D341Med (cell line): Measurements from ENCODE around the gene TMEM234.

Experiments
- DNase-seq: peaks from one replicate; pipeline ENCODE4 v3.0.0; 2012; ENCODE audit warnings: low spot score

The TMEM234 gene

DNA sequence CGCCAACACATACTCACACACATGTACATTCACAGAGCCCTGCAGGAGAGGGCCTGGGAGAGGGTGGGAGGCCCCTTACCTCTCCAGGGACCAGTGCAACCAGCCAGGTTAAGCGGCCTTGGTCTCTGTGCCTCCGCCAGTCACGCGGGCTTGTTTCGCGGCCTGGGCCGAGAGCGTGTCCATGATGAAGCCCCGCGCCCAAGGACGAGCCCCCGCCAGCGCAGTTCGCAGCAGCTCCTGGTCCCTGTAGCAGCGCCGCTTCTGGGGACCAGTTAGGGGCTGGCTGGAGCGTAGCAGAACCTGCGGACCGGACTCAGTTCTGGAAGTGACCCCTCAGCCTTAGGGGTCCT is 17.6 kb upstream of the TMEM234 start:
- no peak for DNase-seq

DNA sequence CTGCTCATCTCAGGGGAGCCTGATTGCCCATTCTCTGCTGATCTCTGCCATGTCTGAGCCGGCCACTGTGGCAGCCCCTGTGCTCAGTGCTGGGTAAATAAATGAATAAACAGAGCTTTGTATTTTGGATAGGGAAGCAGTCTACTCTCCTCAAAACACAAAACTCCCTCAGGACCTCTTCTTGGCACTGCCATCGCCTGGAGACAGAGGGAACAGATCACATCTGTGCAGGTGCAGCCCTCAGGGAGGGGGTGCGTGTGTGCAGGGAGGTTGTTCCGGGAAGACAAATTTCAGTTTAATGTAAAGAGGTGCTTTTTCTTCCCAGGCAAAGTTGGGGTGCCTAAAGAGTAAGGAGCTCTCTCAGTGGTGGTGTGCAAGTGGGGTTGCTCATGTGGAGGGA is 17.2 kb upstream of the TMEM234 start:
- DNase-seq, result no peak

DNA sequence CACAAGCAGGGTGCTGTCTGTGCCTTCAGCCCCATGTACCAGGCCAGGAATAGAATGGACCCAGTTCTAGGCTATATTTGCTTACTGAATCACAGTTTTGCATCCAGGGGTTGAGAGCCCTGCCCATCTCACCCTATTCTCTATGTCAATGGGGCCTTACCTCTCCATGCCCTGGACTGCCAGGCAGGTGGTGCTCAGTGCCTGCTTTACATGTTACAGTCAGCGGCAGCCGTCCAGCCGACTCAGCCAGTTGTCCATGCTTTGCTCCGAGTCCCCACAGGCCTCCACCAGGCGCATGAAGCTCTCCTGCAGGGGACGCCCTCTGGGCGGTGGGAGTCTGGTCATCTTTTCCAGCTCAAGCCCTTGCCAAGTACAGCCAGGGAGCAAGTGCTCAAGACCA is 12.6 kb upstream of the TMEM234 start:
- DNase-seq, result no peak

DNA sequence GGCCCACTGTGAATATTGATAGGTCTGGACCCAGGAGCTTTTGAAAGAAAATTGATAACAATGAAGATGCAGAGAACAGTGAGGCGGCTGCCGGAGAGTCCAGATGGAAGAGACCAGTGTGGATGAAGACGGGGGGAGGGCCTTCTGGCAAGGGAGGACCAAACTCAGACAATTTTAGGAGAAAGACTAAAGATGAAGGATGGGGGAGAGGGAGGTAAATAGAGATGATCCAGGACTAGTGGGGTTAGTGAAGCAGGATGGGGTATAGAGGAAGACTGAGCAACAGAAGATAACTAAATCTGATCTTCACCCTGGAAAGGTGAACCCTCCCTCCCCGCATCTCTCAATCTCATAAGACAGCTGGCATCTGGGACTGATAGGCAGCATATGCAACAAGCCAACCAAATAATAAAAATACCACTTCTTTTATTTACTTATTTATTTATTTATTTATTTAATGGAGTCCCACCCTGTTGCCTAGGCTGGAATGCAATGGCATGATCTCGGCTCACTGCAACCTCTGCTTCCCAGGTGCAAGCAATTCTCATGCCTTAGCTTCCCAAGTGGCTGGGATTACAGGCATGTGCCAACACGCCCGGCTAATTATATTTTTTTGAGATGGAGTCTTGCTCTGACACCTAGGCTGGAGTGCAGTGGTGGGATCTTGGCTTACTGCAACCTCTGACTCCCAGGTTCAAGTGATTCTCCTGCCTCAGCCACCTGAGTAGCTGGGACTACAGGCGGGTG is 10.6 kb upstream of the TMEM234 start:
- no peak for DNase-seq

DNA sequence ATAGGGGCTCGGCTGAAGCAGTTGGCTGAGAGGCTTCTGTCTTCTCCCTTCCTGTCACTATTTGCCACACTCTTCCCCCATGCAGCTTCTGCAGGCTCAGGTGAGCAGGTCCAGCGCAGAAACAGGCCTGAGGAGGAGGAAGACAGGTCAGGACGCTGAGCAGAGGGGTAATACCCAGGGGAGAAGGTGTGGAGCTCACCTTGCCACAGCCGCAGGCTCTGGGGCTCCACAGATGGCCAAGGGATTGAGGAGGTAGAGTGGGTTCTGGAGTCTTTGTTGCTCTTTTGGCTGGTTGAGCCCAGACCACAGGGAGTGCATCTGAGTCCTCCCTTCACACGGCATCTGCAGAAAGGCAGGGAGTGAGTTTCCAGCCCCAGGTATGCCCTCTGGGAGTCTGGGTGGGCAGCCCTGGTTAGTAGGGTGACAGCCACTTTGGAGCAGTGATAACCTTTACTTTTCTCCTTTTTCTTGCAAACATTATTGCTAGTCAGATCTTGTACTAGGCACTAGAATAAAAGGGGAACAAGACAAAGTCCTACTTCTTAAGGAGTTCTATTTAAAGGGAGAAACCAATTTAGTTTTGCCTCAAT is 9.8 kb upstream of the TMEM234 start:
- DNase-seq, result no peak

DNA sequence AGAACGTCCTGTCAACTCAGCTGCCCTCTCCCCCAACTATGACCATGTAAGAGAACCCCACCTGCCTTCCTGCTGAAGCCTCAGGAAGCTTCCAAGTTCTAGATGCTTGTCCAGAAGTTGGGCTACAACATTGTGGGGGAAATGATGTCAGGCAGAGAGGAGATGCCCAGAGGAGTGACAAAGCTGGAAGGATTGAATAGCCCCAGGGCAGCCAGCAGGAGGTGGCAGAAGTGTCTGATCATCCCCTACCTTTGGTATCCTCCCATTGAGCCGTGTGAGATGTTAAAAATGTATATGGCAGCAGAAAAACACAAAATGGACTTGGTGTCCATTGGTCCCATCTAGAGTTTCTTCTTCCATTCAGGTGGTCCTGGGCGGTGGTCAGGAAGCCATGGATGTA is 6.6 kb upstream of the TMEM234 start:
- no peak for DNase-seq

DNA sequence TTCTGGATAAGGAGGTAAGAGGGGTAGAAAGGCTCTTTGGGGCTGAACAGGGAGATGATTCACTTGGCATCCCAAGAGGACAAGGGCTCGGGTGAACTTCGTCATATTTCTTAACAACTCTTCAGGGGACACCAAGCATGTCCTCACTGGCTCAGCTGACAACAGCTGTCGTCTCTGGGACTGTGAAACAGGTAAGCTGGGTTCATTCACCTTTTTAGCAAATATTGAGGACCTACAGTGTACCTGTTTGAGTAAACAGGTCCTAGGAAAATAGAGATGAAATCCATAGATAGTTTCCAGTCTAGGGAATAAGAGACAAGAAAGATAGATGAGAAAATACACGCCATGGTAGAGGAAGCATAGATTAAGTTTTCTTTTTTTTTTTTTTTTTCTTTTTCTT is 2.1 kb upstream of the TMEM234 start:
- DNase-seq, result no peak

DNA sequence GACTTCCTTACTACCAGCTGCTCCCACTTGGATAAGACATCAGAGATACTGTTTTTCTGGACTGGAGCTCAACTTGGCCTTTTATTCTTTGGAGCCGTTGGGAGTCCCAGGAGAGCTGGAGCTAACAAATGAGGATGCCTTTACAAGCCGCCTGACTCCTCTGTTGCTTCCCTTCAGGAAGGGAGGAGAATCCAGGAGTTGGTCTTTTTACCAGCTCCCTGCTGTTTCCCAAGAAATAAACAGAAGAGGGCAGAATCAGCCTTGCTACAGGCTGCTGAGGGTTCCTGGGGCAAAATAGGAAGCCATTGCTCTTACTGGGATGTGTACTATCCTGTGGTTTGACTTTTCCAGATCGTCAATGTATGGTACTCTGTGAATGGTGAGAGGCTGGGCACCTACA is 1.5 kb upstream of the TMEM234 start:
- DNase-seq, result no peak

DNA sequence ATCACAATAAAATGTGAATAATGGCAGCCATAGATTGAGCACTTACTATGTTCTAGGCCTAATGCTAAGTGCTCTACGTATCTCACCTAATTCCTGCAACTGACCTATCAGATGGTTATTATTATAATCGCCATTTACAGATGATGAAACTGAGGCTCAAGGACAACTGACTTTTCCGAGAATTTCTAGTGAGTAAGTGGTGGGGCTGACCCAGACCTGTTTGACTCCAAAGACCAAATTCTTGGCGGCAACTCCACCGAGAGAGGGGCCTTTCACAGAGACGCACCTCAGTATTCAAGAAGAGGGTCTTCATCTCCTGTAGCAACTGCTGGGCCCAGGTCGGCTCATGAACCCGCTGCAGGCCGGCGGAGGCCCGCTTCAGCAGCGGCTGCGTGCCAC is 573 bp downstream of the TMEM234 start:
- DNase-seq, result no peak

DNA sequence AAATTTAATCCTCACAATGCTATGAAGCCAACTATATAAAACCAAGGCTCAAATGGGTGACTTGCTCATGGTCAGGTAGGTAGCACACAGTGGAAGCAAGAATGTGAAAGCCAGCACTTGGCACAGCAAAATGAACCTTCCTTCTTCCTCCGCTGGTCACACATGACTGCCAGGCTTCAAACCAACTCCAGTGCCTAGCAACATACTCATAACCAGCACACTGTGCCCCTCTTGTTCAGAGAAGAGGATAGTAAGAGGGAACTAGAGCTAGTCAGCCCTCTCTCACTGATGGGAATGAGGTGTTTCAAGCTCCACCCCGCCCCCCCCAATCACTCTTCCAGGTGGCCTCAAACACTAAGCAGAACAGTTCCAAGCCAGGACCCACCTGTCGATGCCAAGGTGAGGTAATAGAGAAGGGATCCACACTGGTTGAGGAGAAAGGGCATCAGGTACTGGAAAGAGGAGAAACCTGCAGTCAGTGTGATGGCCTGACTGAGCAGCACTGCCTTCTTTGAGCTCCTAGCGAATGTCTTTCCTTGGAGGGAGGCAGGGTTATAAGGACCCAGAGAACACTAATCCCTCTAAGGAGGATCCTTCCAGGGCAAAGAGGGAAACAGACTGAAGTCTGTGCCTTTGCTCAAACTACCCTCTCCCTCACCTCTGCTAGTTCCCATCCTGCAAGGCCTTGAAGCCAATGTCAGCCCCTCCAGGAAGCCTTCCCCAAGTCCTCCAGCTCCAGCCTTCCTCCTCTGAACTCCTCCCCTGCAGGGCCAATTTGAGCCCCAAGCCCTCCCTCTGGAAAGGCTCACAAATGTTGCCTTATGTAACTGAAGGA is 1.2 kb downstream of the TMEM234 start:
- DNase-seq, result no peak

DNA sequence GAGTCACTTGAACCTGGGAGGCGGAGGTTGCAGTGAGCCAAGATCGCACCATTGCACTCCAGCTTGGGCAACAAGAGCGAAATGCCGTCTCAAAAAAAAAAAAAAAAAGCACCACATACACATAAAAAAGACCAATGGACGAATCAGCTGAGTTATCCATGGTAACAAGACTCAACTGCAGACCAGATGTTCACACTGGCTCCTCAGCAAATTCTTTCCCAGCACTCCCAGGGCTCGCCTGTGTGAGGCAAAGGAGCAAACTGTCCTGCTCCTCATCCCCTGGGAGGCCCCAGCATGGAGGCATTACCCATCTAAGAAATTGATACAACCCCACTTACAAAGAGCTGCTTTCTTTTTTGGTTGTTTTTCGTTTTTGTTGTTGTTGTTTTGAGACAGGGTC is 3.1 kb downstream of the TMEM234 start:
- no peak for DNase-seq

DNA sequence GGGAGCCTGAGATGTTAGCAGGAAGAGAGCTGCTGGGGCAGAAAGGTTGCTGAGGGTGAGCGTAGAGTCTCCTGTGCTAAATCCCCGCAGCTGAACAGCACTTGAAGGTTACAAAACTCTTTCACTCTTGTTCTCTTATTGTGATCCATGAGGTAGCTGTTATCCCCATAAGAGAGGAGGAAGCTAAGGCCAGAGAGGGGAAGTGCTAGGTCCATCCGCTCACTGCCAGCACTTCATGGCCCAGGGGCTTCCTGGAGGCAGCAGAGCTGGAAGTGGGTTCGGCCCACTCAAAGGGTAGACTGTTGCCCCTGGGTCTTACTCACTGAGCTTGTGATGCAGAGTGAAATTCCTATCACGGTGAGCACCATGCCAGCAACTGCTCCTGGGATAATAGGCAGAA is 5.6 kb downstream of the TMEM234 start:
- DNase-seq, result no peak

DNA sequence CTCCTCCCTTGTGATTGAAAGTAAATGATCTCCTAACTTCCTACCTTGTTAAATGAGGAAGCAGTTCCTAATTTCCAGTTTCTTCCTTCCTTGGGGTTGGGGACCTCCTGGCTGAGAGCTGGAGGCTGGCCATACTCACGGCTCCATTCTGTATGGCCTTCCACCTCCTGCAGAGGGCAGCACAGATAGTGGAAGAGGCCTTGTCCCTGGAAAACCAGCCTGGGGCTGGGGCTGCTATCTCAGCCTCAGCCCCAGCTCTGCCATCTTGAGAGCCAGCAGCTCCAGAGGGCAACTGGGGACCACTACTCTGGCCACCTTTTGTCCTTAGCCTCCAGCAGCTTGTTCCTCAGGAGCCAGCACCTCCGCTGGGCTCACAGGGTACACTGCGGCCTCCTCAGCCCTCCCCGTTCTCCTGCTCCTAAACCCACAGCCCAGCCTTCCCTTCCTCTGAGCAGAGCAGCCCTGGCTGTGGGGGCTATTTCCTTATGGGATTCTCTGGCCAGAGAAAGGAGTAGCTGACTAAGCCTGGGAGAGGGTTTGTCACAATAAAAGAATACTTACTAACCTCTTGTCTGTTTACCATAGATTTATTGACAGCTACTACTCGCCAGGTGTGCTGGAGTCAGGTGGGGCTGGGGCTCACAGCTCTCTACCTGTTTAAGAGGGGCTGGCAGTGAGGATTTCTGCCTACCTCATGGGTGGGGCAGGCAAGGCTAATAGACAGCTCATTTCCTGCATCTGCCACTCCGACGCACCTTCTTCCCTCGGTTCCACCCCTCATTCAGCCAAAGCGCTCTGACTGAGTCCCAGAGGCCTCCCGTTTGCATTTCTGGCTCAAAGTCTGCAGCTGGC is 6.3 kb downstream of the TMEM234 start:
- DNase-seq, result peak; percentile 81

DNA sequence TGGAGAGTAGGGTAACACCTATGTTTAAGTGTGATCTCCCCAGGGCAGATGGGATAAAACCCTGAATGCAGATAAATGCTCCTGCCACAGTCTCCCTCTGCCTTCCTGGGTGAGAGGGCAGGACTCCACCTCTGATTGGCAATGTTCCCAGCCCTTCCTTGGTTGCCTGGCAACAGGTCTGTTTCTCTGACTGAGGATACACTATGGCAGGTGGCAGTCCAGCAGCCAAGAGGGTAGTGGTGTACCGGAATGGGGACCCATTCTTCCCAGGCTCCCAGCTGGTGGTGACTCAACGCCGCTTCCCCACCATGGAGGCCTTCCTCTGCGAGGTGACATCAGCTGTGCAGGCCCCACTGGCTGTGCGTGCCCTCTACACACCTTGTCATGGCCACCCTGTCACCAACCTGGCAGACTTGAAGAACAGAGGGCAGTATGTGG is 13.2 kb downstream of the TMEM234 start, which contains the start of gene DCDC2B:
Gene DCDC2B (plus strand): TSS at position 199 of the 438 bp plus-strand sequence. CDS start 5 bp downstream, at position 204.
- peak; percentile 78 for DNase-seq

DNA sequence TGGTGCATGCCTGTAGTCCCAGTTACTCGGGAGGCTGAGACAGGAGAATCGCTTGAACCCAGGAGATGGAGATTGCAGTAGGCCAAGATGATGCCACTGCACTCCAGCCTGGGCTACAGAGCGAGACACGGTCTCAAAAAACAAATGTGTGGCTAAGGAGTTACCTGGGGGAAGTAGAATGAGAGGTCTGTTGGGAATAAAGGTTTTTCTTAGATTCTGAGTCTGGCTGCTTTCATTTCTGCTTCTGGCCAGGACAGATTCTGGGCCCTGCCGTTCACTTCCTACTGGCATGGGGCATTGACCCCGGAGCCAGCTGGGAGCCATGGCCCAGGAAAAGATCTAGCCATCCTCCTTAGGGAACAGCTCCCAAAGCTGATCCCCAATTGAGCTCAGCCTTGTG is 13.7 kb downstream of the TMEM234 start:
- no peak for DNase-seq

DNA sequence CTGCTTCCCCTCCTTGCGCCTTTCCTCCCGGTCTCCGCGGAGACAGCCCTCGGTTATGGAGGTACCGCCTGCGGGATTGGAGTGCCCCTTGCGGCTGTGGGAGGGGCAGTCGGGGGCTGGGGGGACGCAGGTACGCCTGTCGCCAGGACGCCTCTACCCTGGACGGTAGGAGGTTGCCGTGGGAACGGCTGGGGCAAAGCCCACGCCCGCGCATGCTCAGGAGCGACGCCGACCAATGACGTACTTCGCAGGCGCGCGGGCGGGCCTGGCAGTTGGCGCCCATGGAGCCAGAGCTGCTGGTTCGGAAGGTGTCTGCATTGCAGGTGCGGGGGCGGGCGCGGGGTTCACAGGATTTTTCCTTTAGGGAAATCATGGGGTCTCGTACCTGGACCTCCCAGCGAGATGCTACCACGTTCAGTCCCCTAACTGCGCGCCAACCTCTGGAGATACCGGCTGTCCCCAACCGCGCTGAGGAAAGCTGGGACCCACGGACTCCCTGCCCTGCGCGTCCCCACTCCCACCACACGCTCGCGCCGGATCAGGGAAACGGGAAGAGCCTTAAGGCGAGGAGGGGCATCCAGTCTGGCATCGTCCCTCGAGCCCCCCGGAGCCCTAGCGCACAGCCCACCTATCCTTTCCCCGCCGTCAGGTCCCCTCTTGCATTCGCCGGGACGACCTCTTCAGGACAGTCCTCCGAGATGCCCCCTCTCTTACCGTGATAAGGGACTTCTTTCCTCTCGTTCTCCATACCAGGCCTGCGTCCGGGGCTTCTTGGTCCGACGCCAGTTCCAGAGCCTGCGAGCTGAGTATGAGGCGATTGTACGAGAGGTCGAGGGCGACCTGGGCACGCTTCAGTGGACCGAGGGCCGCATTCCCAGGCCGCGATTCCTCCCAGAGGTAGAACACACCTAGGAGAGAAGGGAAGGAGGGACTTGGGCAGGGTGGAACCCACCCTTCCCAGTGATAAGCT is 16.5 kb downstream of the TMEM234 start, which contains the start of gene IQCC:
Gene IQCC (plus strand): TSS at position 271 of the 970 bp plus-strand sequence. CDS start 11 bp downstream, at position 282.
- DNase-seq, result peak; percentile 93

DNA sequence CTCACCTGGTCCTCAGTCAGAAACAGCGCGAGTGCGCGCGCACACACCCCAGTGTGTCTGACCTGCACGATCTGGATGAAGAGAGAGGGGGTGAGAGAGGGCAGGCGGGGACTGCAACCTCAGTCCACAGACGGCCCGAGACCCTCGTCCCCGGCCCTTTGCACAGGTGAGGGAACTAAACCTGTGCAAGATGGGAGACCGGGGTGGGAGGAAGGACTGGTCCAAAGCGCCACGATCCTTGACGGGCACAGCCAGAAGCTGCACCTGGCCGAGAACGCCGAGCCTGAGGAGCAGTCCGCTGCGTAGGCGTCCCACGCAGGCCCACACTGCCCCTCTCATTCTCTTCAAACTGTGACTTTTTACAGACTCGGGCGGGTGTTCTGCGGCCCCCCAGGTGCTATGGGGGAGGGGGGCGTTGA is 17.2 kb downstream of the TMEM234 start:
- no peak for DNase-seq

DNA sequence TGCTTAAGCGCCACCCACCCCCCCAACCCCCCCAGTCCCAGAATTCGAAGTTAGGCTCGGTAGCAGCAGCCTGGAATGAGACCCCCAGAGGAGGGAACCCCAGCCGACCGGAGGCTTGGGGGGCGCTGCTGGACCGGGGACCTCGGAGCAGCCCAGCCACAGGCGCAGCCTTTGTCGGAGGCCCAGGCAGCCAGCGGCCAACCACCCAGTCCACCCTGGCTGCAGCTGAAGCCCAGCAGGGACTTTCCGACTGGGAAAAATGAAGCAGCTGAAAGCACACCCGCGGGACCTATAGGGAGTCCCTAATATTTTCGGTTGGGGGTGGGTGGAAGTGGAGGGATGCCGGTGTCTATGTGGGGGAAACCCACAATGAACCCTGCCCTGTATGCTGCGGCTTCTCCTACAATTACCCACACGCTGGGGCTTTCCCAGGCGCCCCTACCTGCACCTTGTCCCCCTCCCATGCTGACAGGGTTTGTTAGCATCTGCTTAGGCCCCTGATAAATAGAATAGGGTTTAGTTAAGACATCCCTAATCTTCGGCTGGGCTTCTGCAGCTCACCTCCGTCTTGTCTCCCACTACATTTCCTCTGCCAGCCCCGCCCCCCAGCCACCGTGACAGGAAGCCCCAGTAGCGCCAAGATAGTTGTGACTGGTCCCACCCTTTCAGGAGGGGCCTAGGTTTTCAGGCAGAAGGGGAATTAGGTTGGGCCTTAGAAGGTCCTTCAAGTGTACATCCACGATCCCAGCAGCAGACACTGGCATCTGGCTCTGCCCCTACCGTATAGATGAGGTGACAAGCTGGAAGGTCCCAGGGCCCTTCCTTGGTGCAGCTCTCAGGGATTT is 20.9 kb downstream of the TMEM234 start:
- peak; percentile 63 for DNase-seq

DNA sequence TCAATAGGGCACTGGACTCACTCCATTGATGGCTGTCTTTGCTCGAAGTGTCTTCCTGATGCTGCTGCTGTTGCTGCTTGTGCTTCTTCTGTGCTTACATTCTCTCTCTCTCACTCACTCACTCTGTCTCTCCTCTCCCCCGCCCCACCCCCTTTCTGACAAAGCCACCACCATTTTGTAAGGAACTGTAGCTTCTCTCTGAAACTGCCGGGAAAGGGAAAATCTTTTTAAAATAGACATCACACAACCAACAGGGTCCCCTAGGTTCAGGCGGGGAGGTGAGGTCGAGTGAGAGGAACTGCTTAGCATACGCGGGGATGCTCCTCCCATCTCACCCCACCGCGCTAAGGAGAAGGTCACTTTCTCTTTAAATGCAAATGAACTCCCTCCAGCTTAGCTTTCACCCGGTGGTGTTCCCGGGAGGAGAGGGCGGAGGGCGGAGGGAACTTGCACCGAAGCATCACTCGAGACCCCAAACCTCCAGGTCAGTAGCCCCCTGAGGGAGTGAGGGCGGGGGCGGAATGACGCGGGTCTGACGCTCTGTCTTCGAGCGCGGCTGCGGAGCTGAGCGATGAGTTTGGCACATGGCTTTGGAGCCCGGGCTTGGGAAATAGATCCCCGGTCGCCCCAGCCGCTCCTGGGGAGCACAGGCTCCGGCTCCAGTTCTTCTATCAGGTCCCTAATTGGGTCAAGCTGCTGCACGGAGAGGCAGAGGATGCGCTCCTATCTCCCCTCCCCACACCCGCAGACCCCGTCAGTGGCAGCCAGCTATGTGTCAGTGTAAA is 21.7 kb downstream of the TMEM234 start, which contains the start of gene CCDC28B:
Gene CCDC28B (plus strand): TSS at position 370 of the 785 bp plus-strand sequence. CDS start 1,341 bp downstream, outside the sequence.
- DNase-seq, result peak; percentile 76
